Suppressor macrophage treated with lipopolysaccharide for 4 hours (primary cell): Measurements from ENCODE around the gene BFSP2.

ENCODE experiments used
- DNase-seq: peaks from one replicate; pipeline ENCODE4 v3.0.0-alpha.2; 2020

The BFSP2 gene

GRCh38 chr3:133419151-133419909 lies 19.5 kb downstream of the BFSP2 start:
- no peak for DNase-seq

- no peak for DNase-seq
These were observed 25.3 kb downstream of the BFSP2 start for GRCh38 chr3:133424937-133425869.

- no peak for DNase-seq
These were observed 26.0 kb downstream of the BFSP2 start for GRCh38 chr3:133425898-133426297.

- DNase-seq, result peak; percentile 88
These were observed 26.9 kb downstream of the BFSP2 start for GRCh38 chr3:133426721-133427120.

GRCh38 chr3:133428552-133428951 lies 28.7 kb downstream of the BFSP2 start:
- DNase-seq, result no peak

GRCh38 chr3:133429063-133429462 lies 29.2 kb downstream of the BFSP2 start:
- no peak for DNase-seq

GRCh38 chr3:133439563-133439962 lies 39.7 kb downstream of the BFSP2 start:
- no peak for DNase-seq

- DNase-seq, result no peak
These were observed 40.8 kb downstream of the BFSP2 start for GRCh38 chr3:133440652-133441051.

- peak; percentile 40 for DNase-seq
These were observed 42.0 kb downstream of the BFSP2 start for GRCh38 chr3:133441867-133442270.

GRCh38 chr3:133442518-133442917 lies 42.7 kb downstream of the BFSP2 start:
- DNase-seq, result no peak

GRCh38 chr3:133443649-133444422 lies 44.0 kb downstream of the BFSP2 start:
- no peak for DNase-seq

- no peak for DNase-seq
These were observed 44.5 kb downstream of the BFSP2 start for GRCh38 chr3:133444423-133444774.

- no peak for DNase-seq
These were observed 45.3 kb downstream of the BFSP2 start for GRCh38 chr3:133445108-133445507.

GRCh38 chr3:133447750-133448477 lies 48.1 kb downstream of the BFSP2 start:
- DNase-seq, result no peak

GRCh38 chr3:133448478-133449122 lies 48.7 kb downstream of the BFSP2 start:
- peak; percentile 71 for DNase-seq

- DNase-seq, result no peak
These were observed 51.5 kb downstream of the BFSP2 start for GRCh38 chr3:133451309-133451708.

- no peak for DNase-seq
These were observed 52.9 kb downstream of the BFSP2 start for GRCh38 chr3:133452641-133453319.

- no peak for DNase-seq
These were observed 53.5 kb downstream of the BFSP2 start for GRCh38 chr3:133453383-133453782.

GRCh38 chr3:133455281-133455680 lies 55.4 kb downstream of the BFSP2 start:
- no peak for DNase-seq

- no peak for DNase-seq
These were observed 56.1 kb downstream of the BFSP2 start for GRCh38 chr3:133455960-133456359.

- DNase-seq, result no peak
These were observed 57.2 kb downstream of the BFSP2 start for GRCh38 chr3:133457025-133457424.
